Ishikawa (cell line): ENCODE data around the gene YWHAB.

ENCODE experiments used
- CEBPB ChIP-seq: IDR thresholded peaks from 2 replicates; pipeline ENCODE4 v1.6.1; 2012
- CREB1 ChIP-seq: IDR thresholded peaks from 2 replicates; pipeline ENCODE4 v1.6.1; 2012; ENCODE audit warnings: low read depth
- EGR1 ChIP-seq: IDR thresholded peaks from 2 replicates; pipeline ENCODE4 v1.6.1; 2012
- EP300 ChIP-seq: IDR thresholded peaks from 2 replicates; pipeline ENCODE4 v1.6.1; 2012; ENCODE audit warnings: borderline replicate concordance
- FOXM1 ChIP-seq: IDR thresholded peaks from 2 replicates; pipeline ENCODE4 v1.6.1; 2012; ENCODE audit warnings: low read depth, borderline replicate concordance
- MAX ChIP-seq: IDR thresholded peaks from 2 replicates; pipeline ENCODE4 v1.6.1; 2012
- RAD21 ChIP-seq: IDR thresholded peaks from 2 replicates; pipeline ENCODE4 v1.6.1; 2012; ENCODE audit warnings: low read depth
- TAF1 ChIP-seq: IDR thresholded peaks from 2 replicates; pipeline ENCODE4 v1.6.1; 2012; ENCODE audit warnings: low read depth, mild to moderate bottlenecking
- TCF12 ChIP-seq: IDR thresholded peaks from 2 replicates; pipeline ENCODE4 v1.6.1; 2012; ENCODE audit warnings: low read depth
- TEAD4 ChIP-seq: IDR thresholded peaks from 2 replicates; pipeline ENCODE4 v1.6.1; 2012
- YY1 ChIP-seq: IDR thresholded peaks from 2 replicates; pipeline ENCODE4 v1.6.1; 2012; ENCODE audit warnings: low read depth
- ZBTB7A ChIP-seq: IDR thresholded peaks from 2 replicates; pipeline ENCODE4 v1.6.1; 2012; ENCODE audit warnings: low read depth
- TF ChIP-seq, protein P1 (sequence below): IDR thresholded peaks from 2 replicates; pipeline ENCODE4 v1.6.1; 2012; ENCODE audit warnings: low read depth, mild to moderate bottlenecking
- TF ChIP-seq, protein P2 (sequence below): IDR thresholded peaks from 2 replicates; pipeline ENCODE4 v1.6.1; 2012

Gene YWHAB

GRCh38 chr20:44950368-44950767 is 64.9 kb downstream of the YWHAB start:
- TF ChIP-seq EP300 (no peak), FOXM1 (no peak), CEBPB (no peak)

DNA sequence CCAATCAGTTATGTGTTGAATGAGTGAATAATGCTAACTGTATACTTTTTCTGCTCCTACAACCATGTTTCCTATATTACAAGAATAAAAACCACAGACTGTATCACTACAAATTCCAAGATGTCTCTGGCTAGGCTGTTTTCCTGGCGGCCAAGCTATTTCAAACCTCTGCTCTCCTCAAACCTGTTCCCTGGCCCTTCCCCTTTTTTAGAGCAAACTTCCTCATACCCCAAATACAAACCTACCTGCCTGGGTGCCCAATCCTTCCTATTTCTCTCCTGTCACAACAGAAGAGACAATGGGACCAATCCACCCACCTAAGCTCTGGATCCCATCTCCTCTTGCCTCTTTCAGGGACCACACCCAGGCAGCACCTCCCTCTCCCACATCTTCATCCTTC is 67.2 kb downstream of the YWHAB start:
- TF ChIP-seq RAD21: no peak
- no peak for TF ChIP-seq TAF1
- TF ChIP-seq TCF12: no peak
- TF ChIP-seq FOXM1: no peak
- TF ChIP-seq MAX: no peak

DNA sequence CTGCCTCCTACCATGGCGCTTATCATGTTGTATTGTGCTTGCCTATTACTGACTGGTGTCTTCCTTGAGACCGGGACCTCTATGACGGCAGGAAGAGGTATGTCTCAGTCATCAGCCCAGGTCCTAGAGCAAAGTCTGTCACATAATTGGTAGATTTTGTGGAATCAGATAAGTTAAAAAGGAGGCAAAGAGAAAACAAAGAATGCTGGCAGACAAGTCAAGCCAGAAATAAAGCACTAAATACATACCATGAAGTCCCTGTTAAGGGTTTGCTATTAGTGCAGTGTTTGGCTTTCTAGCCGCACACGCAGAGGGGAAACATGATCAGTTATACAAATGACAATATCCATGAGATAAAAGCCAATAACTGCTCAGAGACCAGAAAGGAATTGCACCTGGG is 68.7 kb downstream of the YWHAB start:
- no peak for TF ChIP-seq EP300
- no peak for TF ChIP-seq EGR1
- TF ChIP-seq TCF12: no peak
- no peak for TF ChIP-seq FOXM1
- TF ChIP-seq, protein P1, sequence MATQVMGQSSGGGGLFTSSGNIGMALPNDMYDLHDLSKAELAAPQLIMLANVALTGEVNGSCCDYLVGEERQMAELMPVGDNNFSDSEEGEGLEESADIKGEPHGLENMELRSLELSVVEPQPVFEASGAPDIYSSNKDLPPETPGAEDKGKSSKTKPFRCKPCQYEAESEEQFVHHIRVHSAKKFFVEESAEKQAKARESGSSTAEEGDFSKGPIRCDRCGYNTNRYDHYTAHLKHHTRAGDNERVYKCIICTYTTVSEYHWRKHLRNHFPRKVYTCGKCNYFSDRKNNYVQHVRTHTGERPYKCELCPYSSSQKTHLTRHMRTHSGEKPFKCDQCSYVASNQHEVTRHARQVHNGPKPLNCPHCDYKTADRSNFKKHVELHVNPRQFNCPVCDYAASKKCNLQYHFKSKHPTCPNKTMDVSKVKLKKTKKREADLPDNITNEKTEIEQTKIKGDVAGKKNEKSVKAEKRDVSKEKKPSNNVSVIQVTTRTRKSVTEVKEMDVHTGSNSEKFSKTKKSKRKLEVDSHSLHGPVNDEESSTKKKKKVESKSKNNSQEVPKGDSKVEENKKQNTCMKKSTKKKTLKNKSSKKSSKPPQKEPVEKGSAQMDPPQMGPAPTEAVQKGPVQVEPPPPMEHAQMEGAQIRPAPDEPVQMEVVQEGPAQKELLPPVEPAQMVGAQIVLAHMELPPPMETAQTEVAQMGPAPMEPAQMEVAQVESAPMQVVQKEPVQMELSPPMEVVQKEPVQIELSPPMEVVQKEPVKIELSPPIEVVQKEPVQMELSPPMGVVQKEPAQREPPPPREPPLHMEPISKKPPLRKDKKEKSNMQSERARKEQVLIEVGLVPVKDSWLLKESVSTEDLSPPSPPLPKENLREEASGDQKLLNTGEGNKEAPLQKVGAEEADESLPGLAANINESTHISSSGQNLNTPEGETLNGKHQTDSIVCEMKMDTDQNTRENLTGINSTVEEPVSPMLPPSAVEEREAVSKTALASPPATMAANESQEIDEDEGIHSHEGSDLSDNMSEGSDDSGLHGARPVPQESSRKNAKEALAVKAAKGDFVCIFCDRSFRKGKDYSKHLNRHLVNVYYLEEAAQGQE: no peak
- no peak for TF ChIP-seq YY1
- TF ChIP-seq ZBTB7A: no peak
- TF ChIP-seq CEBPB: no peak
- no peak for TF ChIP-seq TAF1
- TF ChIP-seq TEAD4: no peak
- no peak for TF ChIP-seq CREB1

DNA sequence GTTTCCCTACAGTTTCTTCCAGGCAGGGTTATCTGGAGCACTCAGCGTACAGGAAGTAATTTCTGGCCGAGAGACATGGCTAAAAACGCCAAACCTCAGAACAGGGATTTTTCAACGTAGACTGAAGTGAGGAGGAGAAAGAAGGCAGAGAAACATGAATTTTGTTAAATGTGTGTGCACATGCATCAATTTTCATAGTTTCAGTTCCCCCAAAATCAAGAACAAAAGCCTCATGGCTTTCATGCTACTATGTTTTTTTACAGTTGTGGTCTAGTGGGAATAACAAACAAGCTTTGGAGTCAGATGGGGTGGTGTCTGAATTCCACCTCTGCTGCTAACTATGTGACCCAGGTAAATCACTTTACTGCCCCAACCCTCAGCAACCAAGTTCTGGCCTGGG is 69.8 kb downstream of the YWHAB start:
- no peak for TF ChIP-seq FOXM1
- no peak for TF ChIP-seq CEBPB

DNA sequence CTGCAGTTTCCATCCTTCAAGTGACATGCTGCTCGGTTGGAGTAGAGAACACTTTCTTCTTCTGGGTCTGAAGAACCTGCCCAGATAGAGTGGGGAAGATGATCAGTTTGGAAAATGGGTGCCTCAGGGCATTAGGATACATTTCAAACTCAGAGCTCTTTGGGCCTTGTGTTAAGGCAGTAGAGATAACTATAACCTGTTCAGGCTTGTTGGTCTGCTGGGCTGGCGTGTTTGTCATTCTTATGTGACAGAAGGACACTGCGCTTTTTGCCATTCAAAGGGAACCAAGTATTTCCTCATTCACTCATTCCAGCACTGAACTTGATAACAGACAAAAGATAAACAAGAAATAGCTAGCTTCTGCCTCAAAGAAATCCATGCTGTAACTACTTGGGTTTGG is 70.9 kb downstream of the YWHAB start:
- TF ChIP-seq FOXM1 (no peak), CREB1 (no peak), EGR1 (no peak), MAX (no peak), RAD21 (no peak), TAF1 (no peak)
- TF ChIP-seq, protein P2, sequence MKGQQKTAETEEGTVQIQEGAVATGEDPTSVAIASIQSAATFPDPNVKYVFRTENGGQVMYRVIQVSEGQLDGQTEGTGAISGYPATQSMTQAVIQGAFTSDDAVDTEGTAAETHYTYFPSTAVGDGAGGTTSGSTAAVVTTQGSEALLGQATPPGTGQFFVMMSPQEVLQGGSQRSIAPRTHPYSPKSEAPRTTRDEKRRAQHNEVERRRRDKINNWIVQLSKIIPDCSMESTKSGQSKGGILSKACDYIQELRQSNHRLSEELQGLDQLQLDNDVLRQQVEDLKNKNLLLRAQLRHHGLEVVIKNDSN: no peak
